HepG2 (cell line): ENCODE results near the gene DCP1B. TPM values are rescaled to one million over a fixed set of nuclear protein-coding genes. Genes with fewer than 3 reads are reported as not detected.

Experiments used
- CEBPG ChIP-seq: IDR thresholded peaks from 2 replicates; pipeline ENCODE4 v1.6.1; 2016
- ELF3 ChIP-seq: IDR thresholded peaks from 2 replicates; pipeline ENCODE4 v1.6.1; 2016; ENCODE audit warnings: missing genetic modification reagents, missing compliant biosample characterization
- FOXA1 ChIP-seq, 2 experiments: fragments of 450-650 bp in 1 of 2; sonication (generic) in 1 of 2; formaldehyde crosslinking in 1 of 2; IDR thresholded peaks; 2 replicates each; pipeline versions ENCODE4 v1.4.0 to v1.6.1; 2016 to 2020; ENCODE audit warnings: missing genetic modification reagents in 1 of 2
- FOXK1 ChIP-seq: sonication (generic); formaldehyde crosslinking; IDR thresholded peaks from 2 replicates; pipeline ENCODE4 v1.4.0; 2020; ENCODE audit warnings: low read depth, missing genetic modification reagents, borderline replicate concordance
- FOXP1 ChIP-seq, 2 experiments: fragments of 450-650 bp in 1 of 2; IDR thresholded peaks; 2 replicates each; pipeline ENCODE4 v1.6.1; 2017 to 2018; ENCODE audit warnings: antibody characterized with exemption in 1 of 2
- HMG20A ChIP-seq: IDR thresholded peaks from 2 replicates; pipeline ENCODE4 v1.6.1; 2016; ENCODE audit warnings: borderline replicate concordance
- HOXA5 ChIP-seq: sonication (generic); formaldehyde crosslinking; IDR thresholded peaks from 2 replicates; pipeline ENCODE4 v1.4.0; 2020; ENCODE audit warnings: missing genetic modification reagents
- MATR3 ChIP-seq: sonication (generic); formaldehyde crosslinking; IDR thresholded peaks from 2 replicates; pipeline ENCODE4 v1.4.0; 2020; ENCODE audit warnings: missing genetic modification reagents
- MED1 ChIP-seq: sonication (generic); formaldehyde crosslinking; IDR thresholded peaks from 2 replicates; pipeline ENCODE4 v1.4.0; 2020; ENCODE audit warnings: missing genetic modification reagents
- MLXIP ChIP-seq: sonication (generic); formaldehyde crosslinking; IDR thresholded peaks from 2 replicates; pipeline ENCODE4 v1.9.0; 2021; ENCODE audit warnings: missing genetic modification reagents, borderline replicate concordance
- PAXIP1 ChIP-seq: sonication (generic); formaldehyde crosslinking; conservative IDR thresholded peaks from 2 replicates; pipeline ENCODE4 v1.4.0; 2020; ENCODE audit warnings: mild to moderate bottlenecking, missing genetic modification reagents, moderate library complexity
- PITX1 ChIP-seq: sonication (generic); formaldehyde crosslinking; IDR thresholded peaks from 2 replicates; pipeline ENCODE4 v1.5.1; 2020; ENCODE audit warnings: mild to moderate bottlenecking, missing genetic modification reagents
- SAP130 ChIP-seq: IDR thresholded peaks from 2 replicates; pipeline ENCODE4 v1.6.1; 2016; ENCODE audit warnings: low read depth
- SOX13 ChIP-seq, 3 experiments: fragments of 450-650 bp in 1 of 3; sonication (generic) in 1 of 3; formaldehyde crosslinking in 1 of 3; IDR thresholded peaks in 2 of 3; conservative IDR thresholded peaks in 1 of 3; 2 replicates each; pipeline versions ENCODE4 v1.5.0 to v1.6.1; 2016 to 2020; ENCODE audit warnings: antibody characterized with exemption in 1 of 3, mild to moderate bottlenecking in 1 of 3, missing compliant biosample characterization in 1 of 3, missing genetic modification reagents in 1 of 3, moderate library complexity in 1 of 3
- SP1 ChIP-seq, 2 experiments: fragments of 450-650 bp in 1 of 2; sonication (generic) in 1 of 2; formaldehyde crosslinking in 1 of 2; IDR thresholded peaks; 2 replicates each; pipeline versions ENCODE4 v1.4.0 to v1.6.1; 2016 to 2020; ENCODE audit warnings: missing genetic modification reagents in 1 of 2
- TEAD3 ChIP-seq: optimal IDR thresholded peaks from 2 replicates; pipeline ENCODE3; 2016; ENCODE audit warnings: borderline replicate concordance
- TFE3 ChIP-seq: IDR thresholded peaks from 2 replicates; pipeline ENCODE4 v1.6.1; 2016
- TOE1 ChIP-seq: sonication (generic); formaldehyde crosslinking; IDR thresholded peaks from 2 replicates; pipeline ENCODE4 v1.4.0; 2020; ENCODE audit warnings: mild to moderate bottlenecking, missing genetic modification reagents
- YEATS4 ChIP-seq: sonication (generic); formaldehyde crosslinking; IDR thresholded peaks from 2 replicates; pipeline ENCODE4 v1.4.0; 2020; ENCODE audit warnings: missing genetic modification reagents, borderline replicate concordance
- ZNF644 ChIP-seq: IDR thresholded peaks from 2 replicates; pipeline ENCODE4 v1.6.1; 2016; ENCODE audit warnings: low read depth
- polyA plus RNA-seq, 8 experiments: library from polyadenylated mRNA; depleted of rRNA in 3 of 8; stranded (reverse) in 7 of 8; unstranded in 1 of 8; fragments of >200 nt; fragmentation: Illumina TruSeq in 4 of 8; extraction: Trizol in 4 of 8; gene quantifications; 2 replicates each; pipeline versions ENCODE4 v1.2.1 to v1.2.3, GENCODE V29; 2011 to 2016; ENCODE audit warnings: low read depth in 4 of 8, missing spikeins in 1 of 8, mixed read lengths in 1 of 8; ENCODE audit not compliant: insufficient read depth in 1 of 8
- total RNA-seq, 5 experiments: library from RNA; depleted of rRNA; stranded (reverse); fragments of >200 nt; fragmentation: Illumina TruSeq; extraction: Trizol; gene quantifications; 2 replicates each; pipeline ENCODE4 v1.2.3, GENCODE V29; 2016; ENCODE audit warnings: low read depth in 1 of 5

Gene DCP1B
- total and polyA plus RNA-seq, 2 of the 13 experiments (the other 11 are each of a cell fraction or from before 2014, with no cell fraction given): 11.4 to 27.2 TPM

- TF ChIP-seq MLXIP (CRISPR knock-in tag) (no peak), TOE1 (no peak), FOXP1 (IDR thresholded peaks at IDR 0.05) (no peak), FOXP1 (CRISPR knock-in tag; IDR thresholded peaks at IDR 0.05) (peak; percentile 67), HOXA5 (CRISPR knock-in tag) (no peak), ELF3 (CRISPR knock-in tag) (peak; percentile 40; the same call in 1 of the 2 replicates), MED1 (0 out of 2 replicates have a peak, but pooled peaks have one; percentile 33), SAP130 (CRISPR knock-in tag) (peak; percentile 48; the same call in 1 of the 2 replicates), PITX1 (CRISPR knock-in tag) (0 out of 2 replicates have a peak, but pooled peaks have one; percentile 39), FOXA1 (IDR thresholded peaks at IDR 0.05) (no peak), FOXA1 (CRISPR knock-in tag; IDR thresholded peaks at IDR 0.05) (peak; percentile 21; the same call in 1 of the 2 replicates), CEBPG (peak; percentile 79), SP1 (IDR thresholded peaks at IDR 0.05) (no peak), SP1 (CRISPR knock-in tag; IDR thresholded peaks at IDR 0.05) (no peak), TEAD3 (CRISPR knock-in tag) (peak; percentile 15), PAXIP1 (CRISPR knock-in tag) (0 out of 2 replicates have a peak, but pooled peaks have one; percentile 24), ZNF644 (CRISPR knock-in tag) (0 out of 2 replicates have a peak, but pooled peaks have one; percentile 30), SOX13 (IDR thresholded peaks at IDR 0.05) (no peak), SOX13 (CRISPR knock-in tag; conservative IDR thresholded peaks at IDR 0.05 in 1 of 2, IDR thresholded peaks at IDR 0.05 in 1 of 2) (peak in 1 of 2 experiments; percentile 78; a peak in 2 of 4 replicates), YEATS4 (CRISPR knock-in tag) (no peak), MATR3 (no peak), FOXK1 (peak; percentile 51; the same call in 1 of the 2 replicates), TFE3 (CRISPR knock-in tag) (peak; percentile 93), HMG20A (CRISPR knock-in tag) (peak; percentile 71; the same call in 1 of the 2 replicates)
These were observed 7.7 kb upstream of the DCP1B start (continued) for GRCh38 chr12:2011643-2012607.
